Muscle of leg (tissue), 11 donors: ENCODE results near the gene GFRA1. TPM values are rescaled to one million over a fixed set of nuclear protein-coding genes. Genes with fewer than 3 reads are reported as not detected.

Experiments used
- DNase-seq: peaks from one replicate; pipeline ENCODE4 v3.0.0; 2013
- H3K27ac ChIP-seq: one replicate; pipeline ENCODE4 v1.5.1; 2013; ENCODE audit warnings: mild to moderate bottlenecking, low read length, control low read depth
- H3K27me3 ChIP-seq: one replicate; pipeline ENCODE4 v1.6.1; 2013; ENCODE audit warnings: low read length; ENCODE audit not compliant: control insufficient read depth, insufficient read depth
- H3K36me3 ChIP-seq: one replicate; pipeline ENCODE4 v1.6.1; 2013; ENCODE audit warnings: low read length; ENCODE audit not compliant: control insufficient read depth, insufficient read depth
- H3K4me1 ChIP-seq: one replicate; pipeline ENCODE4 v1.6.1; 2013; ENCODE audit warnings: low read length; ENCODE audit not compliant: control insufficient read depth, insufficient read depth
- H3K4me3 ChIP-seq: one replicate; pipeline ENCODE4 v1.5.1; 2013; ENCODE audit warnings: low read length, control low read depth
- H3K9me3 ChIP-seq: replicated peaks from 2 replicates; pipeline ENCODE4 v1.6.1; 2013; ENCODE audit warnings: low read depth, low read length; ENCODE audit not compliant: control insufficient read depth
- WGBS: methylation state at CpG from one replicate; pipeline ENCODE4 v1.1.5; 2013; ENCODE audit warnings: missing lambda C conversion rate; ENCODE audit not compliant: insufficient coverage; 5-methylcytosine and 5-hydroxymethylcytosine counted together
- polyA plus RNA-seq, 8 donors: library from polyadenylated mRNA; unstranded; fragments of 120-200 nt; gene quantifications; one replicate each; pipeline versions ENCODE4 v1.2.1 to v1.2.3, GENCODE V29; 2013; ENCODE audit warnings: inconsistent platforms in 1 of 8, low replicate concordance in 1 of 8; ENCODE audit not compliant: insufficient read length in 8 of 8, insufficient read depth in 1 of 8
- total RNA-seq: library from RNA; stranded (reverse); fragments of 120-200 nt; gene quantifications from one replicate; pipeline ENCODE4 v1.2.4, GENCODE V29; 2013

Gene GFRA1
- total and polyA plus RNA-seq, 9 donors: 25.8 to 59.3 (median 41.0) TPM

- Histone ChIP-seq H3K36me3 (no peaks in the 10 kb centered on the region), H3K27me3 (no peaks in the 10 kb centered on the region), H3K27ac (no peak overlapping the region), H3K4me3 (no peak overlapping the region), H3K4me1 (peaks cover 3% of the 10 kb centered on the region), H3K9me3 (no peaks in the 10 kb centered on the region)
- WGBS: 85% methylated on average over 1 of the region's 4 CpGs
- DNase-seq: peak; percentile 22
Observed at GRCh38 chr10:116203661-116204060, 69.3 kb downstream of the GFRA1 start.

- peaks cover 3% of the 10 kb centered on the region for H3K4me1 ChIP-seq
- H3K9me3 ChIP-seq: no peaks in the 10 kb centered on the region
- no peaks in the 10 kb centered on the region for H3K36me3 ChIP-seq
- 94% methylated on average over 4 of the region's 7 CpGs for WGBS
- DNase-seq: no peak
- no peaks in the 10 kb centered on the region for H3K27me3 ChIP-seq
- H3K27ac ChIP-seq: no peak overlapping the region
- H3K4me3 ChIP-seq: no peak overlapping the region
Observed at GRCh38 chr10:116201670-116202430, 71.2 kb downstream of the GFRA1 start.

- H3K4me3 ChIP-seq: no peak overlapping the region
- no peaks in the 10 kb centered on the region for H3K27me3 ChIP-seq
- peaks cover 3% of the 10 kb centered on the region for H3K9me3 ChIP-seq
- H3K36me3 ChIP-seq: no peaks in the 10 kb centered on the region
- H3K27ac ChIP-seq: no peak overlapping the region
- peaks cover 3% of the 10 kb centered on the region for H3K4me1 ChIP-seq
- DNase-seq: no peak
Observed at GRCh38 chr10:116201011-116201410, 72.0 kb downstream of the GFRA1 start.

GRCh38 chr10:116198676-116199035 is 74.3 kb downstream of the GFRA1 start:
- Histone ChIP-seq H3K4me1 (peaks cover 3% of the 10 kb centered on the region), H3K4me3 (no peak overlapping the region), H3K9me3 (peaks cover 14% of the 10 kb centered on the region), H3K27me3 (no peaks in the 10 kb centered on the region), H3K27ac (no peak overlapping the region), H3K36me3 (no peaks in the 10 kb centered on the region)
- DNase-seq: no peak
- no CpG with 5 or more reads among the region's 4 CpGs for WGBS

GRCh38 chr10:116197946-116198675 is 74.9 kb downstream of the GFRA1 start:
- H3K27ac ChIP-seq: no peak overlapping the region
- peaks cover 14% of the 10 kb centered on the region for H3K9me3 ChIP-seq
- WGBS: 37% methylated on average over 3 of the region's 12 CpGs
- no peaks in the 10 kb centered on the region for H3K27me3 ChIP-seq
- no peak for DNase-seq
- no peaks in the 10 kb centered on the region for H3K4me1 ChIP-seq
- no peaks in the 10 kb centered on the region for H3K36me3 ChIP-seq
- no peak overlapping the region for H3K4me3 ChIP-seq

- H3K4me1 ChIP-seq: no peaks in the 10 kb centered on the region
- no peaks in the 10 kb centered on the region for H3K36me3 ChIP-seq
- peaks cover 14% of the 10 kb centered on the region for H3K9me3 ChIP-seq
- WGBS: 91% methylated on average over 3 of the region's 4 CpGs
- H3K27ac ChIP-seq: no peak overlapping the region
- H3K27me3 ChIP-seq: no peaks in the 10 kb centered on the region
- no peak for DNase-seq
- no peak overlapping the region for H3K4me3 ChIP-seq
Observed at GRCh38 chr10:116195583-116195982, 77.4 kb downstream of the GFRA1 start.

GRCh38 chr10:116195039-116195438 is 78.0 kb downstream of the GFRA1 start:
- no peak for DNase-seq
- Histone ChIP-seq H3K9me3 (peaks cover 14% of the 10 kb centered on the region), H3K4me3 (no peak overlapping the region), H3K27ac (no peak overlapping the region), H3K27me3 (no peaks in the 10 kb centered on the region), H3K36me3 (no peaks in the 10 kb centered on the region), H3K4me1 (no peaks in the 10 kb centered on the region)
- WGBS: no CpG with 5 or more reads among the region's 2 CpGs

GRCh38 chr10:116194061-116194460 is 78.9 kb downstream of the GFRA1 start:
- H3K4me3 ChIP-seq: no peak overlapping the region
- H3K27ac ChIP-seq: no peak overlapping the region
- no CpG with 5 or more reads among the region's 1 CpG for WGBS
- no peaks in the 10 kb centered on the region for H3K27me3 ChIP-seq
- H3K9me3 ChIP-seq: peaks cover 14% of the 10 kb centered on the region
- H3K36me3 ChIP-seq: no peaks in the 10 kb centered on the region
- H3K4me1 ChIP-seq: no peaks in the 10 kb centered on the region
- no peak for DNase-seq

GRCh38 chr10:116190883-116191282 is 82.1 kb downstream of the GFRA1 start:
- WGBS: 60% methylated on average over 2 of the region's 2 CpGs
- H3K27ac ChIP-seq: no peak overlapping the region
- no peaks in the 10 kb centered on the region for H3K27me3 ChIP-seq
- H3K36me3 ChIP-seq: no peaks in the 10 kb centered on the region
- H3K9me3 ChIP-seq: peaks cover 11% of the 10 kb centered on the region
- no peaks in the 10 kb centered on the region for H3K4me1 ChIP-seq
- no peak overlapping the region for H3K4me3 ChIP-seq
- no peak for DNase-seq

- 56% methylated on average over 4 of the region's 6 CpGs for WGBS
- no peak for DNase-seq
- H3K27ac ChIP-seq: no peak overlapping the region
- peaks cover 3% of the 10 kb centered on the region for H3K4me1 ChIP-seq
- H3K9me3 ChIP-seq: no peaks in the 10 kb centered on the region
- no peak overlapping the region for H3K4me3 ChIP-seq
- H3K27me3 ChIP-seq: no peaks in the 10 kb centered on the region
- no peaks in the 10 kb centered on the region for H3K36me3 ChIP-seq
Observed at GRCh38 chr10:116186273-116186672, 86.7 kb downstream of the GFRA1 start.
